GM11168 (cell line): Measurements from ENCODE around the gene RNF183.
"Not testable (repeated sequence)": the region's sequence is repeated elsewhere in the genome, so short reads cannot be mapped to it uniquely, and the experiment has no call there.

Experiments
- in situ Hi-C: fragments of 300-500 bp; cut with MboI; formaldehyde crosslinking; loops from one replicate; pipeline ENCODE4 v1.12.0; 2022; ENCODE audit warnings: low sequenced_read_pairs; ENCODE audit not compliant: unreplicated experiment

Gene RNF183

DNA sequence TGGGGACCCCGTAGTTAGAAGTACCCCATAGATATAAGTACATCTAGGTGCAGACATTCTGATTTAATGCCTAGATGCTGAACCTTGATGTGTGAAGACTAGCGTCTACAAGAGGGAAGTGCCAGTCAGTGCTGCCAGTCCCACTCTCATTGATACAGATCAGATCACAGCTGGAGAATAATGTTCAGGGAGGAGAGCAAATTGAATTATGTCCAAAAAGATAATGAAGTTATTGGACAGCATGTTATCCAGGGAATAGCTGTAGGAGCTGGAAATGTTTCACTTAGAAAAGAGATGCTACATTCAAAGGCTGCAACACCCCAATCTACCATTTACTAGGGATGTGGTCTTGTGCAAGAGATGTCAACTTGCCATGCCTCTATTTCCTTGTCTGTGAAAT is 15.9 kb upstream of the RNF183 start:
- in situ Hi-C loops = loop anchor here (25.0 kb wide), 1 partner anchor 343 kb away; no protein-coding TSS in a partner anchor

- in situ Hi-C loops = loop anchor here (25.0 kb wide), 1 partner anchor 345 kb away; no protein-coding TSS in a partner anchor
Measured at GRCh38 chr9:113317777-113318176, 14.6 kb upstream of the RNF183 start.

DNA sequence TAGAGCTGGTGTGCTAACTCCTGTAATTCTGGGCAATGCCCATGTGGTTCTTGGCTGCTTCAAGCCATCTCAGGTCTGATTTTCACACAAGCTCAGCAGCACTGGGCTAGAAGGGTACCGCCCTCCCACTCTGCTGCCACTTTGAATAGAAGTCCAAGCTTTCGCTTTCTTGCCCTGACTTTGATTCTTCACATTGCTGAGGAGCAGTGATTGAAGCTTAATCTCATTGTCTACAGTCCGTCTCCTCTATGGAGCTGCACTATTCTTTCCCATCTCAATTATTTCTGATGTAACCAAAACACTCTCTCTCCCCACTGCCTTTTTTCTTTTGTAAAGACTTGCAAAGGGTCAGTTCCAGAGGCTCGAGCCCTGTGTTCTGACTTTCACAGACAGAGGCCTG is 12.9 kb upstream of the RNF183 start:
- in situ Hi-C loops = loop anchor here (25.0 kb wide), 1 partner anchor 346 kb away; no protein-coding TSS in a partner anchor

GRCh38 chr9:113315231-113315630 is 12.1 kb upstream of the RNF183 start:
- in situ Hi-C loops = loop anchor here (25.0 kb wide), 1 partner anchor 347 kb away; no protein-coding TSS in a partner anchor

DNA sequence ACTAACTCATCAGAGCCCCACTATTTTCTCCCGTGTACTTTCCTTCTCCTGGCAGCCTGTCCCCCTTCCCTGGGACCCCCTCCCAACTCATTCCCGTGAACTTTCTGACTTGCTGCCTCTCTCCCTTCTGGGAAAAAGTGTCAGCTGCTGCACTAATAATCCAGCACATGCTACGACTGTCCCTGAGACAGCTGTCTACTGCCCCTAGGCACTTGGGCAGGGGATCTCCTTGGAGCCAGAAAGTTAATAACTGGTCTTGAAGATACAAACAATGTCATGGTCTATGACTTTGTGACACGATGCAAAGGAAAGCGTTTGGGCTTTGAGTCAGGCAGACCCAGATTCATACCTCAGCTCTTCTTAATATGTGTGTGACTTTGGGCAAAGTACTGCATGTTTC is 10.1 kb upstream of the RNF183 start:
- in situ Hi-C loops = loop anchor here (25.0 kb wide), 1 partner anchor 349 kb away; no protein-coding TSS in a partner anchor

DNA sequence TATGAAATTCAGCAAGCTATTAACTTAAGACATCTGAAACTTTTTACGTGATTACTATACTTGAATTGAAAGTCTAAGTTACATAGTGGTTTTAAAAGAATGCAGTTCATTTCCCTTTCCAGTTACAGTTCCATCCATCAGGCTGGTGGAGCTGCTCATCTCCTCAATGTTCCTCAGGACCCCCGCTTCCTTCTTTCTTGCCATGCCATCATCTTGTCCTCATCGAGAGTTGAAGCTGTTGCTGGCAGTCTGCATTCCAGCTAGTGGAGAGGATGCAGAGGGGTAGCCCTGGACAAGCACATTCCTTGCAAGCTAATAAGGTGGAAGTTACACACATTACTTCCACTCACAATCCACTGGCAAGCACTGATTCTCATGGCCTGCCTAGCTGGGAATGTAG is 8.8 kb upstream of the RNF183 start:
- in situ Hi-C loops = loop anchor here (25.0 kb wide), 1 partner anchor 350 kb away; no protein-coding TSS in a partner anchor

GRCh38 chr9:113310538-113310937 is 7.4 kb upstream of the RNF183 start:
- in situ Hi-C loops = loop anchor here (25.0 kb wide), 1 partner anchor 352 kb away; no protein-coding TSS in a partner anchor

GRCh38 chr9:113309204-113309813 is 6.1 kb upstream of the RNF183 start:
- in situ Hi-C loops = loop anchor here (25.0 kb wide), 1 partner anchor 353 kb away; no protein-coding TSS in a partner anchor

DNA sequence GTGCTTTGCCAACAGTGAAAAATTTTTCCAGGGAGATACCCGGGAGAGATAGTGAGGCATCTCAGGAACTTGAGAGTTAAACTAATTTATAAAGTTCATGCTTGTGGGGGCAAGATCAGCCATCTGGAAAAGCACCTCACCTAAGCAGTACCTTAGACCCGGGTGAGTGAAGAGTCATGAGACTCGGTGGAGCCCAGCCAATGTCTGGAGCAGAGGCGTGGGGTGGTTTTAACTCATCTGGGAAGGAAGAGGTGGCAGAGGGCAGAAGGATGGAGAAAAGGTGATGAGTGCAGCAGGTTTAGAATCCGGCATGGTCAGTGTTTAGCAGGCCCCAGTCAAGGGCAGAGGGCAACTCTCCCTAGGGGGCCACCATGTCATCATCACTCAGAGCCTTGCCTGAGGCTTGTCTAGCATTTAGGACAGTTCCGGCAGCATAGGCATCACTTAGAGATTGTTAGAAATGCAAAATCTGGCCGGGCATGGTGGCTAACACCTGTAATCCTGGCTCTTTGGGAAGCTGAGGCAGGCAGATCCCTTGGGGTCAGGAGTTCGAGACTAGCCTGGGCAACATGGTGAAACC is 4.3 kb upstream of the RNF183 start:
- in situ Hi-C loops = loop anchor here (25.0 kb wide), 1 partner anchor 355 kb away; no protein-coding TSS in a partner anchor

GRCh38 chr9:113306566-113306965 is 3.4 kb upstream of the RNF183 start:
- in situ Hi-C loops = loop anchor here (25.0 kb wide), 1 partner anchor 356 kb away; no protein-coding TSS in a partner anchor

- in situ Hi-C loops = loop anchor here (25.0 kb wide), 1 partner anchor 361 kb away; no protein-coding TSS in a partner anchor
Measured at GRCh38 chr9:113301548-113301947, 1.6 kb downstream of the RNF183 start.

GRCh38 chr9:113299800-113300292 is 3.3 kb downstream of the RNF183 start:
- in situ Hi-C loops = loop anchor here (25.0 kb wide), 1 partner anchor 362 kb away; no protein-coding TSS in a partner anchor

DNA sequence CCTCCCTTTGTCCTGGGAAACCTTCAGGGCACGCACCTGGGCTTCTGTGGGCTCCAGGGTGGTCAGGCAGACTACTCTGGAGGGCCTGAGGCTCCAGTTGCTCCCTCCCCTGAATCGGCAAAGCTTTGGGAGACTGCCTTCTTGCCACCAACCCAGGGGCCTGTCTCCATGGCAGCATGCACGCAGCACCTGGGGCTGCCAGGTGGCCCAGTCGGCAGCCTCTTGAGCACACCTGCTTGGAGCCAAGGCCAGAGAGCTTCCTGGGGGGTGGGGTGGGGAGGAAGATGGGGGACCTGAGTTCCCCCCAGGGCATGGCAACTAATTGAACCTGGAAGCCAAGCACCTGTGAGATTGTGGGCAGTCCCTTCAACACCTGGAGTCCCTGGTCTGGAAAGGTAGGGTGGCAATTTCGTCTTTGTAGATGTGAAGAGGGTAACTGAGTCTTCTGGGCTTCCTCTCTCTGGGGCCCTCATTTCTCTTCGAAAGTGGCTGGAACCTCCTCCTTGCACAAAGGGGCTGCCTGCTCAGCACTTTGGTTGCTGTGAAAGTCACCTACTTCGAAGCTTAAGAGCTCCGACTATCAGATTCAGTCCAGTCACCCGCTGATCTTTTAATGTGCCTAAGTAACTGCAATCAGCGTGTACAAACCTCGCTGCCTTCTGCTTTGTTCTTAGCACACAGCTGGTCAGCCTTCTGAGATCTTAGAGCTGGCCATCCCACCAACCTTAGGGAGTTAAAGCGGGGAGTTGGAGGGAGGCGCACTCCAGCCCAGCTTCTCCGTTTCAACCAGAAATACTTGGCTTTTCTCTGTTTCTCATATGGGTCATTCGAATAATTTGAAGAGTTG is 4.0 kb downstream of the RNF183 start:
- in situ Hi-C loops = no loop called here

GRCh38 chr9:113298311-113298710 is 4.9 kb downstream of the RNF183 start:
- in situ Hi-C loops = no loop called here

DNA sequence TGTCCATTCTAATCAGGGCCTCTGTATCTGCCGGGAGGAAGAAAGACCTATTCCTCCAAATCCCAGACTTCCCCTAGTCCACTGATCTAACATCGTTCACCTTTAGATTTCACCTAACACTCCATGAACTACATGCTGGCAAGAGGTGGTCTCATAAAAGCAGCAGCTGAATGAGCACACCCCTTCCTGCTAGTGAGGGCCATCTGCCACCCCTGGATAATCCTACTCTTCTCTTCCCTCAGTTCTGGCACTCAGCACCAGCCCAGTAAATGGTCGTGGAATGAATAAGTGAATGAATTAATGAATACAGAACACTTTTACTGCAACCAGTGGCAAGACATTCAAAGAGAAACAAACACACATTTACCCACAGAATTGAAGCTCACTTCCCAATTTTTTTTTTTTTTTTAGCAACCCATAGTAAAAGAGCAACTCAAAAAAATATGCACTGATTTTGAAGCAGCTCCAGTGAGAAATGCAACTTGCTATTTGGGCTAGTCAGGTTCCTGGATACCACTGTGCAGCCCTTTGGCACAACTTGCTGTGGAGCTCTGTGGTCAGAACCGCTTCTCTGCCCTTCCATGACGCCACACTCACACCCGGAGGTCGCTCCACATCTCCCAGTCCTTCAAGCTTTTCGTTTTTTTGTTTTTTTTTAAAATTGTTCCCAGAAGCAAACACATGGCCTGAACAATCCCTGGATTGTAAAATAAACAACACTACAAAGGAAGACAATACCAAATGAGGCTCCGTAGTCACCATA is 6.2 kb downstream of the RNF183 start:
- in situ Hi-C loops = no loop called here

- in situ Hi-C loops = not testable (repeated sequence)
Measured at GRCh38 chr9:113296247-113296646, 6.9 kb downstream of the RNF183 start.

DNA sequence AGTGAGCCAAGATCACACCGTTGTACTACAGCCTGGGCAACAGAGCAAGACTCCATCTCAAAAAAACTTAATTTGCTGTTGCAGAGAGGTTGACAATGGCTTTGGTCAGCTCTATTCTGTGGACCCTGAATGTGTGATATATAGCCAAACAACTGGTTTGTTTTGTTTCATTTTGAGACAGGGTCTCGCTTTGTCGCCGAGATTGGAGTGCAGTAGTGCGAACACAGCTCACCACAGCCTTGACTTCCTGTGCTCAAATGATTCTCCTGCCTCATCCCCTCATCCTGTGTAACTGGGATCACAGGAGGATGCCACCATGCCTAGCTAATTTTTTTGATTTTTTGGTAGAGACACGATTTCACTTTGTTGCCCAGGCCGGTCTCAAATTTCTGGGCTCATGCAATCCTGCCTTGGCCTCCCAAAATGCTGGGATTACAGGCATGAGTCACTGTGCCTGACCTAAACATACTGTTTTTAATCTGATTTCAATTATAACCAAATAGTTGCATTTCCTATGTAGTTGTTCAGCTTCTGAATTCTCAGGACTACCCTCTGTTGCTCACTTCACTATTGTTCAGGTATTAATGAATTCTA is 9.8 kb downstream of the RNF183 start:
- in situ Hi-C loops = no loop called here

DNA sequence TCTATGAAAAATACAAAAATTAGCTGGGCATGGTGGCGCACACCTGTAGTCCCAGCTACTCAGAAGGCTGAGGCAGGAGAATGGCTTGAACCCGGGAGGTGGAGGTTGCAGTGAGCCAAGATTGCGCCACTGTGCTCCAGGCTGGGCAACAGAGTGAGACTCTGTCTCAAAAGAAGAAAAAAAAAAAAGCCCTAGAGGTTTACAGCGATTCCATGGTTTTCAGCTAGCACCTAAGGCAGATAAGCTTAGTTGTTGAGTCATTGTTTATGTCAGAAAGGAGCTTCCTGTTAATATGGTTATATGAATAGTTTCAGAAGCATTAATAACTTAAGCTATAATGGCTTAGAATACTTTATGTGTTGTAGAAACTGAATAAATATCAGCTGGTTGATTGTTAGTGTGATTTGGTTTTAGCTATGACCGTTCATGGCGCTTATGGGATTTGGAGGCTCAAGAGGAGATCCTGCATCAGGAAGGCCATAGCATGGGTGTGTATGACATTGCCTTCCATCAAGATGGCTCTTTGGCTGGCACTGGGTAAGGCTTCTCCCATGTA is 13.0 kb downstream of the RNF183 start:
- in situ Hi-C loops = no loop called here

DNA sequence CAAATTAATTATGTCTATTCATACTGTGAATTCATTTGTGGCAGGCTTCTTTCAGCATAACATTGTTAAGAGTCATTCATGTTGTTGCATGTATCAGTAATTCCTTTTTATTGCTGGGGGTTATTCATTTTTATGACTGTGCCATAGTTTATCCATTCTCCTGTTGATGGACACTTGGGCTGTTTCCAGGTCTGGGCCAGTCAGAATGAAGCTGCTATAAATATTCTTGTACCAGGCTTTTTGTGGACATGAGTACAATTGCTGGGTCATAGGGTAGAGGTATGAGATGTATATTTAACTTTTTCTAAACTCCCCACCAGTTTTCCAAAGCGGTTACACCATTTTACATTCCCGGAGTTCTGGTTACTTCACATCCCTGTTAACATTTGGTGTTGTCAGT is 14.1 kb downstream of the RNF183 start:
- in situ Hi-C loops = no loop called here
